ENCODE data around the gene DIPK1A.

The DIPK1A gene

GRCh38 chr1:92862605-92863004 is 98.7 kb downstream of the DIPK1A start:
- H3K9ac ChIP-seq (ENCODE audit: low read length in 5 of 5): no peak overlapping the region
- peaks cover 0 to 21% (median 12%) of the 10 kb centered on the region in 5 donors for H3K4me1 ChIP-seq (ENCODE audit: control insufficient read depth in 5 of 5, insufficient read depth in 5 of 5, low read length in 5 of 5)
- peak overlapping the region; percentile 50 for H3K27ac ChIP-seq (ENCODE audit: low read depth, low read length)
- no peaks in the 10 kb centered on the region for H3K27me3 ChIP-seq (ENCODE audit: control insufficient read depth in 5 of 5, insufficient read depth in 4 of 5, low read length in 5 of 5)
- H3K9me3 ChIP-seq (ENCODE audit: control insufficient read depth in 5 of 5, low read length in 5 of 5): no peaks in the 10 kb centered on the region
- H3K36me3 ChIP-seq (ENCODE audit: control insufficient read depth in 5 of 5, insufficient read depth in 5 of 5, low read length in 5 of 5): peaks cover 0 to 2% (median 0%) of the 10 kb centered on the region in 5 donors
- no peak overlapping the region for H3K4me3 ChIP-seq (ENCODE audit: low read depth in 1 of 5, low read length in 5 of 5)

DNA sequence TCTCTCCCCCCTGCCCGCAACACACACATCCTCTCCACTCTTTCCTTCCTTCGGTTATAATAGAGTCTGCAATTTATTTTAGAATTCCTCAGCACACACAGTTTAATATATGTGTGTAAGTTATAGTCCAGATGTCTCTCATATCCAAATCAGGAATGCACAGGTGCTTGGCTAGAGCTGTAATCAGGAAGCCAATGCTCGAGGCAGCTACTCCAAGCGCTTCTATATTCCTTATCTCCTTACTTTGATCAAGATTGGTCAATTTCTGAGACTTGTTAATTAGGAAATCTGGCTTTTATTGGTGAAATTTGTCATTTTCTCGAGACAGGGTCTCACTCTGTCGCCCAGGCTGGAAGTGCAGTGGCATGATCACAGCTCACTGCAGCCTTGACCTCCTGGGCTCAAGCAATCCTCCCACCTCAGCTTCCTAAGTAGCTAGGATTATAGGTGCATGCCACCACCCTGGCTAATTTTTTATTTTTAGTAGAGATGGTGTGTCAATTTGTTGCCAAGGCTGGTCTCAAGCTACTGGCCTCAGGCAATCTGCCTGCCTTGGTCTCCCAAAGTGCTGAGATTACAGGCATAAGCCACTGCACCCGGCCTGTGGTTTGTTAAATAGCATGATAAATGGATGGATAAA is 101.7 kb downstream of the DIPK1A start:
- Histone ChIP-seq H3K4me1 (ENCODE audit: control insufficient read depth in 5 of 5, insufficient read depth in 5 of 5, low read length in 5 of 5) (peaks cover 0 to 20% (median 12%) of the 10 kb centered on the region in 5 donors), H3K27me3 (ENCODE audit: control insufficient read depth in 5 of 5, insufficient read depth in 4 of 5, low read length in 5 of 5) (no peaks in the 10 kb centered on the region), H3K9me3 (ENCODE audit: control insufficient read depth in 5 of 5, low read length in 5 of 5) (peaks cover 0 to 3% (median 0%) of the 10 kb centered on the region in 5 donors), H3K27ac (ENCODE audit: low read depth, low read length) (no peak overlapping the region), H3K9ac (ENCODE audit: low read length in 5 of 5) (peak overlapping the region in 4 of 5 donors; percentile 30 to 62 (median 48)), H3K4me3 (ENCODE audit: low read depth in 1 of 5, low read length in 5 of 5) (peak overlapping the region; percentile 6 to 56 (median 47)), H3K36me3 (ENCODE audit: control insufficient read depth in 5 of 5, insufficient read depth in 5 of 5, low read length in 5 of 5) (no peaks in the 10 kb centered on the region)

GRCh38 chr1:92858564-92859399 is 102.5 kb downstream of the DIPK1A start:
- H3K9me3 ChIP-seq (ENCODE audit: control insufficient read depth in 5 of 5, low read length in 5 of 5): peaks cover 0 to 4% (median 0%) of the 10 kb centered on the region in 5 donors
- no peaks in the 10 kb centered on the region for H3K27me3 ChIP-seq (ENCODE audit: control insufficient read depth in 5 of 5, insufficient read depth in 4 of 5, low read length in 5 of 5)
- H3K4me3 ChIP-seq (ENCODE audit: low read depth in 1 of 5, low read length in 5 of 5): peak overlapping the region; percentile 6 to 56 (median 47)
- no peaks in the 10 kb centered on the region for H3K36me3 ChIP-seq (ENCODE audit: control insufficient read depth in 5 of 5, insufficient read depth in 5 of 5, low read length in 5 of 5)
- H3K27ac ChIP-seq (ENCODE audit: low read depth, low read length): no peak overlapping the region
- H3K9ac ChIP-seq (ENCODE audit: low read length in 5 of 5): peak overlapping the region in 4 of 5 donors; percentile 30 to 62 (median 48)
- peaks cover 0 to 16% (median 12%) of the 10 kb centered on the region in 5 donors for H3K4me1 ChIP-seq (ENCODE audit: control insufficient read depth in 5 of 5, insufficient read depth in 5 of 5, low read length in 5 of 5)

DNA sequence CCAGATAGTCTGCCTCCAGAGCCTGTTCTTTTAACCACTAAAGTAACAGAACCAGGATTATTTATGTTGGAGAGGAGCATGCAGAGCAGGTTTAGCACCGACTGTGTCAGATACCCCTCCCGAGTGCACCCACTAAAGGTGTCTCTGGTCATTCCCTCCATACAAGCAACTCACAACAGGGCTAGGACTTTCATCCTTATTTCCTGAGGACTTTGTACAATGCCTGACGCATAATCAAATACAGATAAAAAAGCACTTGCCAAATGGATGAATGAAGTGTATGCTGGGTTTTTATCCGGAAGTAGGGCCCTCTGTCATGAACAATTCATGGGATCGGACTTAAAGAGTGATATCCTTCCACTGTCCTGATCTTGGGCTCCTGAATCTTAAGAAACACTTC is 103.4 kb downstream of the DIPK1A start:
- H3K4me3 ChIP-seq (ENCODE audit: low read depth in 1 of 5, low read length in 5 of 5): no peak overlapping the region
- H3K9me3 ChIP-seq (ENCODE audit: control insufficient read depth in 5 of 5, low read length in 5 of 5): peaks cover 0 to 4% (median 0%) of the 10 kb centered on the region in 5 donors
- no peak overlapping the region for H3K27ac ChIP-seq (ENCODE audit: low read depth, low read length)
- peaks cover 0 to 10% (median 9%) of the 10 kb centered on the region in 5 donors for H3K4me1 ChIP-seq (ENCODE audit: control insufficient read depth in 5 of 5, insufficient read depth in 5 of 5, low read length in 5 of 5)
- H3K36me3 ChIP-seq (ENCODE audit: control insufficient read depth in 5 of 5, insufficient read depth in 5 of 5, low read length in 5 of 5): no peaks in the 10 kb centered on the region
- no peak overlapping the region for H3K9ac ChIP-seq (ENCODE audit: low read length in 5 of 5)
- H3K27me3 ChIP-seq (ENCODE audit: control insufficient read depth in 5 of 5, insufficient read depth in 4 of 5, low read length in 5 of 5): no peaks in the 10 kb centered on the region

- Histone ChIP-seq H3K4me1 (ENCODE audit: control insufficient read depth in 5 of 5, insufficient read depth in 5 of 5, low read length in 5 of 5) (peaks cover 0 to 6% (median 6%) of the 10 kb centered on the region in 5 donors), H3K9me3 (ENCODE audit: control insufficient read depth in 5 of 5, low read length in 5 of 5) (peaks cover 0 to 4% (median 0%) of the 10 kb centered on the region in 5 donors), H3K27ac (ENCODE audit: low read depth, low read length) (no peak overlapping the region), H3K9ac (ENCODE audit: low read length in 5 of 5) (no peak overlapping the region), H3K4me3 (ENCODE audit: low read depth in 1 of 5, low read length in 5 of 5) (no peak overlapping the region), H3K36me3 (ENCODE audit: control insufficient read depth in 5 of 5, insufficient read depth in 5 of 5, low read length in 5 of 5) (peaks cover 0 to 2% (median 0%) of the 10 kb centered on the region in 5 donors), H3K27me3 (ENCODE audit: control insufficient read depth in 5 of 5, insufficient read depth in 4 of 5, low read length in 5 of 5) (no peaks in the 10 kb centered on the region)
These were observed 106.0 kb downstream of the DIPK1A start for GRCh38 chr1:92855236-92855635.

- peaks cover 0 to 12% (median 4%) of the 10 kb centered on the region in 5 donors for H3K36me3 ChIP-seq (ENCODE audit: control insufficient read depth in 5 of 5, insufficient read depth in 5 of 5, low read length in 5 of 5)
- peaks cover 0 to 4% (median 2%) of the 10 kb centered on the region in 5 donors for H3K4me1 ChIP-seq (ENCODE audit: control insufficient read depth in 5 of 5, insufficient read depth in 5 of 5, low read length in 5 of 5)
- H3K9ac ChIP-seq (ENCODE audit: low read length in 5 of 5): no peak overlapping the region
- H3K9me3 ChIP-seq (ENCODE audit: control insufficient read depth in 5 of 5, low read length in 5 of 5): peaks cover 0 to 4% (median 0%) of the 10 kb centered on the region in 5 donors
- H3K4me3 ChIP-seq (ENCODE audit: low read depth in 1 of 5, low read length in 5 of 5): no peak overlapping the region
- H3K27me3 ChIP-seq (ENCODE audit: control insufficient read depth in 5 of 5, insufficient read depth in 4 of 5, low read length in 5 of 5): no peaks in the 10 kb centered on the region
- no peak overlapping the region for H3K27ac ChIP-seq (ENCODE audit: low read depth, low read length)
These were observed 107.0 kb downstream of the DIPK1A start for GRCh38 chr1:92854101-92854785.

- Histone ChIP-seq H3K27me3 (ENCODE audit: control insufficient read depth in 5 of 5, insufficient read depth in 4 of 5, low read length in 5 of 5) (no peaks in the 10 kb centered on the region), H3K27ac (ENCODE audit: low read depth, low read length) (no peak overlapping the region), H3K4me3 (ENCODE audit: low read depth in 1 of 5, low read length in 5 of 5) (no peak overlapping the region), H3K9ac (ENCODE audit: low read length in 5 of 5) (no peak overlapping the region), H3K36me3 (ENCODE audit: control insufficient read depth in 5 of 5, insufficient read depth in 5 of 5, low read length in 5 of 5) (peaks cover 0 to 12% (median 4%) of the 10 kb centered on the region in 5 donors), H3K4me1 (ENCODE audit: control insufficient read depth in 5 of 5, insufficient read depth in 5 of 5, low read length in 5 of 5) (no peaks in the 10 kb centered on the region), H3K9me3 (ENCODE audit: control insufficient read depth in 5 of 5, low read length in 5 of 5) (peaks cover 0 to 4% (median 0%) of the 10 kb centered on the region in 5 donors)
These were observed 108.0 kb downstream of the DIPK1A start for GRCh38 chr1:92853299-92853698.

GRCh38 chr1:92851729-92852128 is 109.5 kb downstream of the DIPK1A start:
- Histone ChIP-seq H3K9ac (ENCODE audit: low read length in 5 of 5) (no peak overlapping the region), H3K27ac (ENCODE audit: low read depth, low read length) (no peak overlapping the region), H3K4me1 (ENCODE audit: control insufficient read depth in 5 of 5, insufficient read depth in 5 of 5, low read length in 5 of 5) (no peaks in the 10 kb centered on the region), H3K9me3 (ENCODE audit: control insufficient read depth in 5 of 5, low read length in 5 of 5) (peaks cover 0 to 4% (median 0%) of the 10 kb centered on the region in 5 donors), H3K36me3 (ENCODE audit: control insufficient read depth in 5 of 5, insufficient read depth in 5 of 5, low read length in 5 of 5) (peaks cover 0 to 12% (median 4%) of the 10 kb centered on the region in 5 donors), H3K27me3 (ENCODE audit: control insufficient read depth in 5 of 5, insufficient read depth in 4 of 5, low read length in 5 of 5) (no peaks in the 10 kb centered on the region), H3K4me3 (ENCODE audit: low read depth in 1 of 5, low read length in 5 of 5) (no peak overlapping the region)

DNA sequence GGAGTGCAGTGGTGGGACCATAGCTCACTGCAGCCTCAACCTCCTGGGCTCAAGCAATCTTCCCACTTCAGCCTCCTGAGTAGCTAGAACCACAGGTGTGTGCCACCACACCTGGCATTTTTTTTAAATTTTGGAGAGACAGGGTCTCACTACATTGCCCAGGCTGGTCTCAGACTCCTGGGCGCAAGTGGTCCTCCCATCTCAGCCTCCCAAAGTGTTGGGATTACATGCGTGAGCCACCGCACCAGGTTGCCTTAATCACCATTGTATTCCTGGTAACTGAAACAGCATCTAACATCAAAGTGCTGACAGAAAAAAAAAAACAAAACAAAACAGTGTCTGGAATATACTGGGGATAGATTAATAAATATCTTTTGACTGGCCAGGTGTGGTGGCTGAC is 111.2 kb downstream of the DIPK1A start:
- Histone ChIP-seq H3K4me3 (ENCODE audit: low read depth in 1 of 5, low read length in 5 of 5) (no peak overlapping the region), H3K4me1 (ENCODE audit: control insufficient read depth in 5 of 5, insufficient read depth in 5 of 5, low read length in 5 of 5) (no peaks in the 10 kb centered on the region), H3K27me3 (ENCODE audit: control insufficient read depth in 5 of 5, insufficient read depth in 4 of 5, low read length in 5 of 5) (no peaks in the 10 kb centered on the region), H3K9ac (ENCODE audit: low read length in 5 of 5) (no peak overlapping the region), H3K9me3 (ENCODE audit: control insufficient read depth in 5 of 5, low read length in 5 of 5) (peaks cover 0 to 4% (median 0%) of the 10 kb centered on the region in 5 donors), H3K36me3 (ENCODE audit: control insufficient read depth in 5 of 5, insufficient read depth in 5 of 5, low read length in 5 of 5) (peaks cover 0 to 12% (median 6%) of the 10 kb centered on the region in 5 donors), H3K27ac (ENCODE audit: low read depth, low read length) (no peak overlapping the region)

Measured in subcutaneous abdominal adipose tissue (tissue), 5 donors.